Measurements from ENCODE around the gene CDKAL1.

GRCh38 chr6:20949138-20949537 lies 414.9 kb downstream of the CDKAL1 start:
- TF ChIP-seq, protein P1, sequence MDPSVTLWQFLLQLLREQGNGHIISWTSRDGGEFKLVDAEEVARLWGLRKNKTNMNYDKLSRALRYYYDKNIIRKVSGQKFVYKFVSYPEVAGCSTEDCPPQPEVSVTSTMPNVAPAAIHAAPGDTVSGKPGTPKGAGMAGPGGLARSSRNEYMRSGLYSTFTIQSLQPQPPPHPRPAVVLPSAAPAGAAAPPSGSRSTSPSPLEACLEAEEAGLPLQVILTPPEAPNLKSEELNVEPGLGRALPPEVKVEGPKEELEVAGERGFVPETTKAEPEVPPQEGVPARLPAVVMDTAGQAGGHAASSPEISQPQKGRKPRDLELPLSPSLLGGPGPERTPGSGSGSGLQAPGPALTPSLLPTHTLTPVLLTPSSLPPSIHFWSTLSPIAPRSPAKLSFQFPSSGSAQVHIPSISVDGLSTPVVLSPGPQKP (IDR thresholded peaks at IDR 0.05; ENCODE audit: low read depth, low read length): no peak
- TF ChIP-seq ZNF302 (CRISPR knock-in tag; IDR thresholded peaks at IDR 0.05) (no peak), CTCF (IDR thresholded peaks at IDR 0.05) (no peak), POLR2A (IDR thresholded peaks at IDR 0.05; ENCODE audit: low read length) (no peak), KDM1A (IDR thresholded peaks at IDR 0.05; ENCODE audit: low read depth) (no peak), POLR2AphosphoS2 (conservative IDR thresholded peaks at IDR 0.05; ENCODE audit: low read length) (no peak)
